ENCODE results near the gene PSMA5.

- TF ChIP-seq EZH2 (IDR thresholded peaks at IDR 0.05), result no peak
- no peak for TF ChIP-seq FOXP2 (optimal IDR thresholded peaks at IDR 0.05; ENCODE audit: control extremely low read depth, extremely low read length, insufficient read depth)
These were observed 46.8 kb downstream of the PSMA5 start for GRCh38 chr1:109379422-109379821.

All from SK-N-MC (cell line).